ENCODE results near the gene ZBBX.

DNA sequence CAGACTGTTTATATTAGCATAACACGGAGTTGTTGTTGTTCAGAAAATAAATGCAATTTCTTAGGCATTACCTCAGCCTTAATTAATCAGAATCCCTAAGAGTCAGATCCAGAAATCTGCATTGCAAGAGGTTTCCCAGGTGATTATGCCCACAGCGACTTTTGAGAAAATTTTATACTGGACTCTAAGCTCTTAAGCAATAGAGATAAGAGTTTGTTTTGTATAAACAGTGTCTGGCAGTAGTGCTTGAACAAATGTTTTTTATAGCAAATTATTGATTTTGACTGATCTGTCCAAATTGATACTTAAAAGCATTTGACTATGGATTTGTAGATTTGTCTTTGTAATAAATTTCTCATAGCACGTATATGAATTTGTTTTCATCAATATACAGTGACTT, 92.8 kb downstream of the ZBBX start:
- TF ChIP-seq, protein P1, sequence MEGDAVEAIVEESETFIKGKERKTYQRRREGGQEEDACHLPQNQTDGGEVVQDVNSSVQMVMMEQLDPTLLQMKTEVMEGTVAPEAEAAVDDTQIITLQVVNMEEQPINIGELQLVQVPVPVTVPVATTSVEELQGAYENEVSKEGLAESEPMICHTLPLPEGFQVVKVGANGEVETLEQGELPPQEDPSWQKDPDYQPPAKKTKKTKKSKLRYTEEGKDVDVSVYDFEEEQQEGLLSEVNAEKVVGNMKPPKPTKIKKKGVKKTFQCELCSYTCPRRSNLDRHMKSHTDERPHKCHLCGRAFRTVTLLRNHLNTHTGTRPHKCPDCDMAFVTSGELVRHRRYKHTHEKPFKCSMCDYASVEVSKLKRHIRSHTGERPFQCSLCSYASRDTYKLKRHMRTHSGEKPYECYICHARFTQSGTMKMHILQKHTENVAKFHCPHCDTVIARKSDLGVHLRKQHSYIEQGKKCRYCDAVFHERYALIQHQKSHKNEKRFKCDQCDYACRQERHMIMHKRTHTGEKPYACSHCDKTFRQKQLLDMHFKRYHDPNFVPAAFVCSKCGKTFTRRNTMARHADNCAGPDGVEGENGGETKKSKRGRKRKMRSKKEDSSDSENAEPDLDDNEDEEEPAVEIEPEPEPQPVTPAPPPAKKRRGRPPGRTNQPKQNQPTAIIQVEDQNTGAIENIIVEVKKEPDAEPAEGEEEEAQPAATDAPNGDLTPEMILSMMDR (IDR thresholded peaks at IDR 0.05): no peak
- no peak for TF ChIP-seq POLR2A (IDR thresholded peaks at IDR 0.05)
